Fibroblast of skin of left biceps (primary cell): ENCODE measurements around the gene LCN6.
"Not testable (repeated sequence)": the region's sequence is repeated elsewhere in the genome, so short reads cannot be mapped to it uniquely, and the experiment has no call there.

ENCODE experiments used
- DNase-seq, 2 experiments: peaks; one replicate each; pipeline ENCODE4 v3.0.0-alpha.2; 2013; ENCODE audit warnings: low read depth in 2 of 2

Gene LCN6

DNA sequence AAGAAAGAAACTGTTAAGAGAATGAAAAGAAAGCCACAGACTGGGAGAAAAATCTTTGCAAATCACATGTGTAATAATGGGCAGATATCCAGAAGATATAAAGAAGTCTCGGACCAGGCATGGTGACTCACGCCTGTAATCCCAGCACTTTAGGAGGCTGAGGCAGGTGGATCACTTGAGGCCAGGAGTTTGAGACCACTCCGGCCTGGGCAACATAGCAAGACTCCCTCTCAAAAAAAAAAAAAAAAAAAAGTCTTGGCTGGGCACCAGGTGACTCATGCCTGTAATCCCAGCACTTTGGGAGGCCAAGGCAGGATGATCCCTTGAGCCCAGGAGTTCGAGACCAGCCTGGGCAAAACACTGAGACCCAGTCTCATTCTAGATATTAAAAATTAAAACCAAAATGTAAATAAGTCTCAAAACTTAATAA, 37.1 kb downstream of the LCN6 start:
- not testable (repeated sequence) for DNase-seq

DNA sequence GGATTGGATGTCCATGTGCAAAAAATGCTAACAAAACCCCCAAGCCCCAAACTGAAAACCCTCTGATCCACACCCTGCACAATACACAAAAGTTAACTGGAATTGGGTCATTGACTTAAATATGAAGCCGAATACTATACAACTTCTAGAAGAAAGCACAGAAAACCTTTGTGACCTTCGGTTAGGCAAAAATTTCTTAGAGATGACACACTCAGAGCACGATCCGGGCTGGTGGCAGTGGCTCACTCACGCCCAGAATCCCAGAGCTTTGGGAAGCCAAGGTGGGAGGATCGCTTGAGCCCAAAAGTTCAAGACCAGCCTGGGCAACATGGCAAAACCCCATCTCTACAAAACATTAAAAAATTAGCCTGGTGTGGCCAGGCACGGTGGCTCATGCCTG, 37.8 kb downstream of the LCN6 start:
- no peak for DNase-seq

DNA sequence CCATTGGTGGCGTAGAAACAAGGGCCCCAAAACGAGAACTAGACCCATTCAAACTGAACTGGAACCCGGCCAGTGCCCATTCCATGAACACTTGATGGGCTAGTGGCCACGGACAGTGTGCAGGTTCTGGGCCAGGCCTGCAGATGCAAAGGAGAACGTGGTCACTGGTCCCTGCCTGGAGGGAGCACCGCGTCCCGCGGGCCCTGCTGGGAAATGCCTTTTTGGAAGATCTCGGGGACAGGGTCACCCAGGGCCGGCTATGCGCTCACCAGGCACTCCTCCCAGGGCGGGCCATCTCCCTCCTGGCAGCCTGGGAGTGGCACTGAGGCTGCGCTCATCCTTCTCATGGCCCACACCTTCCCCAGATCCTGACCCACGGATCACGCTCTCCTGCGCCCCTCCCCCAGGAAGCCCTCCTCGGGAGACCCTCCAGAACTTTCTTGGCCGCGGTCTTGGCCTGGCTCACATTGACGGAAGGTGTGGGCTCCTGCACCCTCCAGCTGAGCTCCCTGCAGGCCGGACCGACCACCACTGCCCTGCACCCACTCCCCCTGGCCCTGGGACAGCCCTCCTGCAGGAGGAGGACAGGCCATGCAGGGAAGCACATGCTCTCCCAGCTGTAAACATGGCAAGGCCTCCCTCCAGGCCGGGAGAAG, 38.7 kb downstream of the LCN6 start:
- DNase-seq, result no peak

DNA sequence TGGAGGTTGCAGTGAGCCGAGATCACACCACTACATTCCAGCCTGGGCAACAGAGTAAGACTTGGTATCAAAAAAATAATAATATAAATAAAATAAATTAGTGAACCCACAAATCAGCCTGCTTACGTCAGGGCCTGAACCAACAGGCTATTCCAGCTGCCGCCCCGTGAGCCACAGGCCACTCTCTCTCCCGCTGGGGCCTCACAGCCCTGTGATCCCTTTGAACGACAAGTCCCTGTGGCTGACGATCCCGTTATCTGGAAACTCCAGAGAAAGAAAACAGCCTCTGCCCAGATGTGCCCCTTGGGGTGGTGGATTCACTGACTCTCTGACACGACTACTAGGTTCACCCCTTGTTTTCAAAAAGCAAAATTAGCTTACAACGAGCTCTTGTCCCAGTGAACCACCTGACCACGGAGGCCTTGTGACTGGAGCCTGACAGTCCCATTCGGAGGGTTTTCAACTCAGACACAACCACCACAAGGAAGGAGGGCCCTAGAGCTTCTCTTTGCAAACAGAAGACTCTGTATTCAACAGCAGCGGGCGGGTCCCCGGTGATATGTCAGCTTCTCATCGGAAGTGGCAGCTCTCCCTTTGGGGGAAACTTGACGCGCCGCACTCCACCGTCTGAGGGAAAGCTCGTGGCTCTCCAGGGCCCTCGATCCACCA, 40.3 kb downstream of the LCN6 start:
- no peak for DNase-seq

DNA sequence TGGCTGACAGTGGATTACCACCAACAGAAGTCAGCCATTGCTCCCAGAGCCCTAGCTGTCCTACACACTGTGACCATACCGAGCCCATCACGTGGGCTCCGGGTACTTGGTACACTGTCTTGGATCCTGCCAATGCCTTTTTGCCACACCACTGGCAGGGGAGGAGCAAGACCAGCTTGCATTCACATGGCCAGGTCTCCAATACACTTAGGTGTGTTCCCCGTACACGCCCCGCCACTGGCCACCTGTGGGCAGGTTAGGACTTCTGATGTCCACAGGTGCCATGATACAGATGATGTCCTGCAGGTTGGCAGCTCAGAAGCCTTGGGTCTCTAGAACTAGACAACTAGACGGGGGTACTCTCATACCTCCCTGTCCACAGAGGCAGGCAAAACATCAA, 41.3 kb downstream of the LCN6 start:
- DNase-seq, result no peak

DNA sequence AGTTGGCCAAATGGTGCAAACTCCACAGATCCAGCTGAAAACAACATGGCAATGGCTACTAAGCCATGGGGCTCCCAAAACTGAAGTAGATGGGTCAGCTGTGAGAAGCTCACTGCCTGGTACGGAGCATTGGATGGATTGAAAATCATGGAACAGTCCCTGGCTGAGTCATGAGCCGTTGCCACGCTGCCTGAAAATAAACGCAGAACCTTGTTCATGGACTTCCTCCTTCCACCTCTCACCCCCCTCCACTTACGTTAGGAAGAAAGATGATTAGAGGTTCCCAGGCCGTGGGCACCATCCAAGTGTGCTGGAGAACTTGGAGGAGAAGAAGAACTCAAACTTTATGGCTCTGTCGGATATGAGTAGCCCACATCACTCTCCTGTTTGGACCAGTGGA, 42.8 kb downstream of the LCN6 start:
- no peak for DNase-seq

DNA sequence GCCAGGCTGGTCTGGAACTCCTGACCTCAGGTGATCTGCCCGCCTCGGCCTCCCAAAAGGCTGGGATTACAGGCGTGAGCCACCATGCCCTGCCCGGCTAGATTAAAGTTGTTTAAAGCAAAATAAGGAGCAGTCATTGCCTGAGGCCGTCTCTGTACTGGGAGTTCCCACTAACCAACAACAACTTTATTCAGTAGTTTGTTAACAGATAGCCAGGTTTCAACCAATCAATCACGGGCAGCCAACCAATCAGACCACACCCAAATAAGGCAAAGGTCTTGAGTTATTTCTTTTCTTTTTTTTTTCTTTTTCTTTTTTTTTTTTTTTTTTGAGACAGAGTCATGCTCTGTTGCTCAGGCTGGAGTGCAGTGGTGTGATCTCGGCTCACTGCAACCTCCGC, 43.6 kb downstream of the LCN6 start:
- not testable (repeated sequence) for DNase-seq

DNA sequence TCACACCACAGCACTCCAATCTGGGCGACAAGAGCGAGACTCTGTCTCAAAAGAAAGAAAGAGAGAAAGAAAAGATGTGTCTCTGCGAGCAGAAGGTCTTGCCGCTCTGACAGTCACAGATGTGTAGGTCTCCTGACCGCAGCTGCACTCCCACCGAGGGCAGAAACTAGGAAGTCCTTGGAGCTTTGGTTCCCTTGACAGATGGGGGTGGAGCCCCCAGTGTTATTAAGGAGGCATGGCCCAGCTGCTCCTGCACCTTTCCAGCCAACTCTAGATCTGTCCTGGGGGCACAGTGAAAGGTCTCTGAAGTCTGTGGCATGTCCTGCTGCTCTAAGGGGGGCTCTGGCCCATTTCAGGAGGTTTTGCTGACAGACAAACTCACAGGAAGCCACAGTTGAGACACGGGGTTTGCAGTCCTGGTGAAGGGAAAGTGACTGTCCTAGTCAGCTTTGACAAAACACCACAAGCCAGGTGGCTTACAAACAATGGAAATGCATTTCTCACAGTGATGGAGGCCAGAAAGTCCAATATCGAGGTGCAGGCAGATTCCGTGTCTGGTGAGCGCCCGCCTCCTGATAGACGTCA, 45.0 kb downstream of the LCN6 start:
- no peak for DNase-seq

DNA sequence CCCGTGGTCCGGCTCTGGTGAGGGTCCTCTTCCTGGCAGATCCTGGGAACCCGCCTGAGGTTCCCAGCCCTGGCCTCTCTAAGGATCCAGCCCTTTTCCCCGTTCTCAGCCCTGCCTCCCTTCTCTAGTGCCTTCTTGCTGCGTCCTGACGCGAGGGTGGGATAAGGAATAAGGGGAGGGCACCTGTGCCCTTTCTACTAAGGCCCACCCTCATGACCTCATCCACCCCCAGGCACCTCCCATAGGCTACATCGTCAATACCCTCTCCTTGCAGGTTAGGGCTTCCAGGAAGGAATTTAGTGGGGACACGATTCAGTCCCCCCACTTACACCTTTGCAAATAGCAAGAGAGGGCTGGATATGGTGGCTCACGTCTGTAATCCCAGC, 46.7 kb downstream of the LCN6 start:
- DNase-seq, result no peak

DNA sequence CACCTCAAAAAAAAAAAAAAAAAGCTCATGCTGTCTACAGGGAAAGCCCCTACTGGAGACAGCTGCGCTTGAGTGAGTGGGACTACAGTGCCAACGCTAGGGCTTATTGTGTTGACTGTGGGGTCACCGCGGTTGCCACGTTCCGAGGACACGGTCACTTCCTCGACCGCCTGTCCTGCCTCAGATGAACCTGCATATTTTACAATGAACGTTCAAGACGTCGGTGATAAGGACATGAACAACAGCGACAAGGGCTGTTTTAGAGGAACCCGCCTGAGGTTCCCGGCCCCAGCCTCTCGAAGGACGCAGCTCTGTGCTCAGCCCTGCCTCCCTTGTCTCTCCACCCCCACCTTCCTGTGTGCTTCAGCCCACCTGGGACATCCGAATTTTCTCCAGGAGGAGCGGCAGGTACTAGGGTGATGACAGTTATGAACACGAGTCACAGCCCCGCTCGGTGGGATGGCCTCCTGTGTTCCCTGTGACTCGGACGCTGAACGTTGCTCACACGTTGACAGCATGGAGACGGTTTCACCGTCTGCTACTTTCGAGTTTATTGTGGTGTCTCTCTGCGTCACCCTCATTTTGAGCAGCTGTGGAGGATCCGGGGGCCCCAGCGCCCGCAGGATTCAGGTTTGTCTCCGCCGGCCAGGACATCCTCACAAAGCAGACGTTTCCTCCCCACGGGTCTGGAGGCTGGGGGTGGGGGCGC, 47.2 kb downstream of the LCN6 start:
- no peak for DNase-seq

DNA sequence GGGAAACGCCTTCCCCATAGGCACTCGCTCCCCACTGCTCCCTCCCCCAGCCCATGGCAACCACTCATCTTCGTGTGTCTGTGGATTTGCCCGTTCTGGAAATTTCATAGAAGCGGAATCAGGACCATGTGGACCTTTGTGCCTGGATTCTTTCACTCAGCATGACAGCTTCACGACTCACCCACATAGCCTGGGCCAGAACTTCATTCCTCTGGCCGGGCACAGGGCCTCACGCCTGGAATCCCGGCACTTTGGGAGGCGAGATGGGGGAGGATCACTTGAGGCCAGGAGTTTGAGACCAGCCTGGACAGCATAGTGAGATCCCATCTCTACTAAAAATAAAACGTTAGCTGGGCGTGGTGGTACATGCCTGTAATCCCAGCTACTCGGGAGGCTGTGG, 48.0 kb downstream of the LCN6 start:
- no peak for DNase-seq

DNA sequence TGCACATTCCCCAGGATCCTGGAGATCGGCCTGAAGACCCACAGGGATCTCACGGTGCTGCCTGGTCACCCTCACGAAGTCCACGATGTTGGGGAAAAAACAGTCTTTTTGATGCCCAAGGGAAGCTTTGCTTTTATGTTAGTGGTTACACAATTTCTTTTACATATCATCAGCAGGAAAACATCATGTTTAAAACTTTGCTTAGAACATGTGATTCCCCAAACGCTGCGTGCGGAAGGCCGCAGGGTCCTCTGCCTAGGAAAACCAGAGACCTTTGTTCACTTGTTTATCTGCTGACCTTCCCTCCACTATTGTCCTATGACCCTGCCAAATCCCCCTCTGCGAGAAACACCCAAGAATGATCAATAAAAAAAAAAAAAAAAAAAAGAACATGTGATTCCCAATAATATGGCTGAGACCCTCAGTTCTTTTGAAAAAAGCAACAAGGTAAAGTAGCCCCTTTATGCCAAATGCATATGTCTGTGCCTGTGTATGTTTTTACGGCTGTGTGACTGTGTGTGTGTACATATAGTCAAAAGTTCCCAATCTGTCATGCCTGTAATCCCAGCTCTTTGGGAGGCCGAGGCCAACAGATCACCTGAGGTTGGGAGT, 49.6 kb downstream of the LCN6 start:
- no peak for DNase-seq

DNA sequence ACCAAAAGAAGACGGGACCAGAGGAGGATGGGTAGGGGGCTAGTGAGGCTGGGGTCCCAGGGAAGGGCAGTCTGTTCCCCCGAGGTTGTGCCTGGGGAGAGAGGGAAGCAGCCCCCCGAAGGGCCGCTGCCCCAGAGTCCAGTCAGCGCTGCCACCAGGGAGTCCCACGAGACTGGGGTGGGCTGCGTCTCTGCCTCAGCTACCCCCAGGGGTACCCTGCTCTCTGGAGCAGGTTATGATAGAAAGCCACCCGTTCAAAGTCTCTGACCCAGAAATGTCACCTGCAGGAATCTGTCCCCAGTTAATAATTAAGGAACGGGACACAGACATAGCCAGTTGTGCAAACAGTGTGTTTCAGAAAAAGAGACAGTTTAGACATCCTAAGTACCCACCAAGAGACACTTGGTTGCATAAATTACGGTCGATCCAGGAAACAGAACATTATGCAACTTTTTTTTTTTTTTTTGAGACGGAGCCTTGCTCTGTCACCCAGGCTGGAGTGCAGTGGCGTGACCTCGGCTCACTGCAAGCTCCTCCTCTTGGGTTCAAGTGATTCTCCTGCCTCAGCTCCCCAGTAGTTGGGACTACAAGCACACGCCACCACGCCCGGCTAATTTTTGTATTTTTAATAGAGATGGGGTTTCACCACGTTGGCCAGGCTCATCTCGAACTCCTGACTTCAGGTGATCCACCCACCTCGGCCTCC, 50.4 kb downstream of the LCN6 start:
- no peak for DNase-seq

DNA sequence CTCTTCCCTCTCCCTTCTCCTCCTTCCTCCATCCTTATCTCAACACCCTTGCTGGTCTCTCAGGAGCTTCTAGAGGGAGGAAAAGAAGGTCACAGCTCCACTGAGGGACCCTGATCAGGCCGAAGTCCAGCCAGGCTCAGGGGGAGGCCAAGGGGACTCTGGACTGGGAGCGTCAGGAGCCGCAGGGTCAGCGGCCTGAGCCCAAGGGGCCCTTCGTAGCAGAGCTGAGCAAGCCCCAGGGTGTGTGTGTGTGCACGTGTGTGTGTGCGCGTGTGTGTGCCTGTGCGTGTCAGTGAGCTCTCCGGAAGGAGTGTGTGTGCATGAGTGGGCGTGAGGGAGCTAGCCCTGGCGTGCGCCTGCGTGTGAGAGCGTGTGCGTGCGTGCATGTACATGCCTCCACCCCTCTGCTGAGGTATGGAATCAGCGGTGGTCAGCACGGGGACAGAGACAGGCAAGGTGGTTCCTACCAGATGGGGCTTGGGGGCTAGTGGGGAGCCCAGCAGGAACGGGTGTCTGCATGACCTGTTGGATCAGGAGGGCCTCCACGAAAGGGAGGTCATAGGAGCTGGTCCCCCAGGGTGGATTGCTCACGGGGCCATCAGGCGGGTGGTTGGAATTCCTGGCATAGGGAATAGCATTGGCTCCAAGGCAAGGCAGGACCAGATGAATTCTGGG, 51.0 kb downstream of the LCN6 start:
- no peak for DNase-seq

DNA sequence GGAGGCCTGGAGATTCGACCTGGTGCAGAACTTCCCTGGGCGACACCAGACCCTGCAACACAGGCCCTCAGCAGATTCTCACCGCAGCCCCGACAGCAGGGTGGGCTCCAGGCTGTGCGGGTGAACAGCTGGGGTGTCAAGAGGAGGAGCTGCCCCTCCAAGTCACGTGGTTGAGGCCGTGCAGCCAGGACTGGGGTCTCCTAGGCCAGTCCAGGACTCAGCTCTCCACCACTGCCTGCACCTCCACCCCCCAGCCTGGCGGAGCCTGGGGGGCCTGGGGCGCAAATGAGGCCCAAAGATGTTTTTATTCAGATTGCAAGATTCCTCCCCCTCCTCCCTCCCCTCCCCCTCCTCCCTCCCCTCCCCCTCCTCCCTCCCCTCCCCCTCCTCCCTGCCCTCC, 51.8 kb downstream of the LCN6 start:
- no peak for DNase-seq

DNA sequence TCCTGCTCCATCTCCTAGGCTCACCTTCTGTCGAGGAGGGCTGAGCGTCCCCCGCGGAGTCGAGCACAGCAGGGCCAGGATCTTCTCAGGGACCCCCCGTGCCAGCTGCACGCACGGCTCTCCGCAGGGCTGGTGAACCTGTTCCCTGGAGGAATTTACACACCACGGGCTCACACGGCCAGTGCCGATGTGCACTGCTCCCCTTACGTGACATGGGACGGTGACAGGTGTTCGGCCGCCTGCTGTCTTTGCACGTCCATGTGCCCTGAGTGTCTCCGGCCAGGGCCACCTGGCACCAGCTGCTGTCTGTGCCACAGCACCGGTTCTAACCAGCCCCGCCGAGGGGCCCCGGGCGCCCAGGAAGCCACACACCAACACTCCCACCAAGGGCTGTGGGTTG, 52.4 kb downstream of the LCN6 start:
- no peak for DNase-seq

DNA sequence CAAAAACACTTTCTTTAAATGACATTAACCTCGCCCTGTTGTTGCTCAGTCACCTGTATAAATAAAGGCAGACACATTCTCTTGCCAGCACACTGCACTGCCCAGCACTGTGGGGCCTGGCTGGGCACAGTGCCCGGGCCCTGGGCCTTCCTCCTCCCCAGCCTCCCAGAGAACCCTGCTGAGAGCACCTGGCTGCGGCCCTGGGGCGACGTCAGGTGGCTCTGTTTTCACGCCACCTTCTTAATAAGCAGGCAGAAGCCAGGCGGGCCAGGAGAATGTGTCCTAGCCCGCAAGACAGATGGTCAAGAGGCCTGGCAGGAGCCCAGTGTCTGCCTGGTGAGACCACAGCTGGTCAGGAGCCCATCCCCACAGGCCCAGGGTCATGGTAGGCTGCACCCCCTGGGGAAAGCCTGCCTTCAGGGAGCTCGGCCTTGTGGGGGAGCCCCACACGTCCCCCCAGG, 52.9 kb downstream of the LCN6 start:
- DNase-seq, result no peak

DNA sequence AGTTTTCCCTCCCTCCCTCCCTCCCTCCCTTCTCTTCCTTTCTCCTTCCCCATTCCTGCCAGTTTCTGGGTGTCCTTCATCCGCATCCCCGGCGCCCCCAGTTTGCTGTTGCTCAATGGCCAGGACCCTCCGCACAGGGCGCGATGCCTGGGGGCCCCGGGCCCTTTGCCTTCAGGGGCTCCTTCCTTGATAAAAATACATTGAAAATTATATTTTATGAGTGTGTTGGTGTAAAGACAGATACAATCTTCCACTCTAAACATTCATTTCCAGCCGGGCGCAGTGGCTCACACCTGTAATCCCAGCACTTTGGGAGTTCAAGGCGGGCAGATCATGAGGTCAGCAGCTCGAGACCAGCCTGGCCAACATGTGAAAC, 53.5 kb downstream of the LCN6 start:
- DNase-seq, result no peak

DNA sequence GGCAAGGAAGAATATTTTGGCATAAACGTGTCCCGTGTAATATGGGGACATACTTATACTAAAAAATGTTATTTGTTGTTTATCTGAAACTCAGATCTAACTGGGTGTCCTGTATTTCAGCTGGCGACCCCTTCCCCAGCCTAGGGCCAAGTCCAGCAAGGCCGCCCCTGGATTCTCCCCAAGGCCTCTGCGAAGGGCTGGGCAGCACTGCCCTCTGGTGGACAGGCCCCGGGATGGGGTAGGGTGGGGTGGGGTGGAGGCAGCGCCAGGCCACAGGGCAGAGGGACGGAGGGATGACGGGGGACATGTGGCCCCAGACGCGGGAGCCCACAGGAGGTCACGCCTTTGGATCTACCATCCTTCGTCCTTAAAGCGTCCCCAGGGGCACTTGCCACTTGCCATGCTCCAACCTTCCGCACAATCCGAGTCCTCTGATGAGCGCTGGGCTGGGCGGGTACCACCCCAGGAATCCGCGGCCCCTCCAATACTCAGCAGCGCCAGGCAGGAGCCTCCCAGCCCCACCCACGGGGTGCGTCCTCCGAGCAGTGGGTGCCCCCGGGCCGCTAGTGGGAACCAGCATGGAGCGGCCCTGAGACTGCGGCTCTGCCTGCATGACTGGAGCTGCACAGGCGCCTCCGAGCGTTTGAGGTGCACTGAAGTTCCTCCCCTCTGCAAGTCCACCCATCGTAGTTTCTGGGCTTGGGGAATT, 54.0 kb downstream of the LCN6 start:
- DNase-seq, result no peak
